Glutamatergic neuron (in vitro differentiated cells): ENCODE data around the gene LIPT2. TPM values are rescaled to one million over a fixed set of nuclear protein-coding genes. Genes with fewer than 3 reads are reported as not detected.

ENCODE experiments used
- DNase-seq: peaks from one replicate; pipeline ENCODE4 v3.0.0; 2022
- H3K27ac Mint-ChIP-seq: one replicate; pipeline ENCODE4 v1.8.0; 2020; ENCODE audit warnings: mild to moderate bottlenecking, mixed read lengths, inconsistent platforms; ENCODE audit not compliant: unreplicated experiment
- H3K27me3 Mint-ChIP-seq: one replicate; pipeline ENCODE4 v1.8.0; 2020; ENCODE audit warnings: mild to moderate bottlenecking, moderate library complexity, mixed read lengths, inconsistent platforms; ENCODE audit not compliant: unreplicated experiment
- H3K36me3 Mint-ChIP-seq: one replicate; pipeline ENCODE4 v1.8.0; 2020; ENCODE audit warnings: mild to moderate bottlenecking, mixed read lengths, inconsistent platforms; ENCODE audit not compliant: unreplicated experiment
- H3K4me1 Mint-ChIP-seq: one replicate; pipeline ENCODE4 v1.8.0; 2020; ENCODE audit warnings: mild to moderate bottlenecking, low read depth, mixed read lengths, inconsistent platforms; ENCODE audit not compliant: unreplicated experiment
- H3K4me3 Mint-ChIP-seq: one replicate; pipeline ENCODE4 v1.8.0; 2020; ENCODE audit warnings: mild to moderate bottlenecking, mixed read lengths, inconsistent platforms; ENCODE audit not compliant: unreplicated experiment
- H3K9me3 Mint-ChIP-seq: one replicate; pipeline ENCODE4 v1.8.0; 2020; ENCODE audit warnings: mild to moderate bottlenecking, moderate library complexity, mixed read lengths, inconsistent platforms; ENCODE audit not compliant: unreplicated experiment
- CTCF ChIP-seq: fragments of 200-600 bp; sonication (generic); IDR thresholded peaks from one replicate; pipeline ENCODE4 v1.5.0; 2021; ENCODE audit not compliant: partially characterized antibody, unreplicated experiment
- total RNA-seq: library from RNA; stranded (reverse); fragmentation: NEBNext Ultra II Directional; extraction: Animal tissue kit (Norgen Biotek cat#: 25700); gene quantifications from one replicate; pipeline ENCODE4 v1.2.1, GENCODE V29; 2021; ENCODE audit not compliant: unreplicated experiment

The LIPT2 gene
- total RNA-seq, 1 donor from 2014 or later, result 2.5 TPM

GRCh38 chr11:74524978-74525377 is 31.5 kb upstream of the LIPT2 start:
- no peaks in the 10 kb centered on the region for H3K4me1 Mint-ChIP-seq
- H3K27ac Mint-ChIP-seq, result no peak overlapping the region
- no peak overlapping the region for H3K4me3 Mint-ChIP-seq
- TF ChIP-seq CTCF, result no peak
- no peaks in the 10 kb centered on the region for H3K9me3 Mint-ChIP-seq
- no peaks in the 10 kb centered on the region for H3K36me3 Mint-ChIP-seq
- no peak for DNase-seq
- no peaks in the 10 kb centered on the region for H3K27me3 Mint-ChIP-seq

- Mint-ChIP-seq H3K9me3 (no peaks in the 10 kb centered on the region), H3K4me3 (no peak overlapping the region), H3K27ac (no peak overlapping the region), H3K27me3 (no peaks in the 10 kb centered on the region), H3K36me3 (no peaks in the 10 kb centered on the region), H3K4me1 (no peaks in the 10 kb centered on the region)
- no peak for TF ChIP-seq CTCF
- DNase-seq, result no peak
These were observed 31.0 kb upstream of the LIPT2 start for GRCh38 chr11:74524501-74524900.

- Mint-ChIP-seq H3K36me3 (no peaks in the 10 kb centered on the region), H3K9me3 (no peaks in the 10 kb centered on the region), H3K27me3 (no peaks in the 10 kb centered on the region), H3K27ac (no peak overlapping the region), H3K4me3 (no peak overlapping the region), H3K4me1 (no peaks in the 10 kb centered on the region)
- no peak for TF ChIP-seq CTCF
- no peak for DNase-seq
These were observed 29.3 kb upstream of the LIPT2 start for GRCh38 chr11:74522776-74523175.

GRCh38 chr11:74521666-74522252 is 28.2 kb upstream of the LIPT2 start:
- no peak for DNase-seq
- Mint-ChIP-seq H3K4me1 (no peaks in the 10 kb centered on the region), H3K4me3 (no peak overlapping the region), H3K36me3 (no peaks in the 10 kb centered on the region), H3K27me3 (no peaks in the 10 kb centered on the region), H3K27ac (no peak overlapping the region), H3K9me3 (no peaks in the 10 kb centered on the region)
- no peak for TF ChIP-seq CTCF

GRCh38 chr11:74520927-74521665 is 27.6 kb upstream of the LIPT2 start:
- no peak for TF ChIP-seq CTCF
- Mint-ChIP-seq H3K36me3 (no peaks in the 10 kb centered on the region), H3K4me3 (no peak overlapping the region), H3K4me1 (no peaks in the 10 kb centered on the region), H3K9me3 (no peaks in the 10 kb centered on the region), H3K27ac (no peak overlapping the region), H3K27me3 (no peaks in the 10 kb centered on the region)
- DNase-seq, result no peak
